ENCODE data around the gene DLEC1.

GRCh38 chr3:38171622-38172021, 132.6 kb downstream of the DLEC1 start:
- TF ChIP-seq CTCF (IDR thresholded peaks at IDR 0.05) = no peak
- no peak for TF ChIP-seq POLR2A (IDR thresholded peaks at IDR 0.05)
